GM19452 (cell line): ENCODE data around the gene TMEM222.
A peak's percentile ranks its signal among the peaks of the same experiment; 100 is the strongest.
"Not testable (repeated sequence)": the region's sequence is repeated elsewhere in the genome, so short reads cannot be mapped to it uniquely, and the experiment has no call there.

Source experiments
- ATAC-seq: cut with Tn5 transposase; IDR thresholded peaks from one replicate; pipeline ENCODE4 v1.9.1; 2021; ENCODE audit not compliant: unreplicated experiment

Gene TMEM222, protein sequence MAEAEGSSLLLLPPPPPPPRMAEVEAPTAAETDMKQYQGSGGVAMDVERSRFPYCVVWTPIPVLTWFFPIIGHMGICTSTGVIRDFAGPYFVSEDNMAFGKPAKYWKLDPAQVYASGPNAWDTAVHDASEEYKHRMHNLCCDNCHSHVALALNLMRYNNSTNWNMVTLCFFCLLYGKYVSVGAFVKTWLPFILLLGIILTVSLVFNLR

DNA sequence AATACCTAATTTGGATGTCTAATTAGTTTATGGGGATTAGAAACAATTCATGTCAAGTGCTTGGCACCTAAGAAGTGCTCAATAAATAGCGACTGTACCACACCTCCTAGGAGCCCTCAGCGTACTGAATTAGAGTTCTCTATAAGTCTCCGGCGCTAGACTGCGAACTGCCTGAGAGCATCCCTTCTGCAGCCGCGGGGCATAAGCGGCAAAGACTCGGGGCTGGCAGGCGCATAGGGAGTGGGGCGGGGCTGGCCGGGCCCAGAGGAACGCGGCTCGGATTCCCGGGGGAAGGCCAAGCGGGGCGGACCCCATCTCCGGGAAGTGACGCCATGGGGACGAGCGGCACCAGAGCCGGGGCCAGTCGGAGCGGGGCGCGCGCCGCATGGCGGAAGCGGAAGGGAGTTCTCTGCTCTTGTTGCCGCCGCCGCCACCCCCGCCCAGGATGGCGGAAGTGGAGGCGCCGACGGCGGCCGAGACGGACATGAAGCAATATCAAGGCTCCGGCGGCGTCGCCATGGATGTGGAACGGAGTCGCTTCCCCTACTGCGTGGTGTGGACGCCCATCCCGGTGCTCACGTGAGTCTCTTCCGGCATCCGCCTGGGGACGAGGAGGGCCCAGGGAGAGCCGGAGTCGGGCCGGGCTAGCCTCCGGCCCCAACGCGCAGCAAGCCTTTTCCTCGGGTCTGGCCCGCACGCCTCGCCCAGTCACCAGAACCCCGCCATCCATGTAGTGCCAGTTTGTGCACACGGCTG is at the start of gene TMEM222:
Gene TMEM222, plus strand, starts transcription at position 351 of the 756 bp plus-strand sequence. Its CDS starts 35 bp downstream, at position 386.
- ATAC-seq, result peak; percentile 90

DNA sequence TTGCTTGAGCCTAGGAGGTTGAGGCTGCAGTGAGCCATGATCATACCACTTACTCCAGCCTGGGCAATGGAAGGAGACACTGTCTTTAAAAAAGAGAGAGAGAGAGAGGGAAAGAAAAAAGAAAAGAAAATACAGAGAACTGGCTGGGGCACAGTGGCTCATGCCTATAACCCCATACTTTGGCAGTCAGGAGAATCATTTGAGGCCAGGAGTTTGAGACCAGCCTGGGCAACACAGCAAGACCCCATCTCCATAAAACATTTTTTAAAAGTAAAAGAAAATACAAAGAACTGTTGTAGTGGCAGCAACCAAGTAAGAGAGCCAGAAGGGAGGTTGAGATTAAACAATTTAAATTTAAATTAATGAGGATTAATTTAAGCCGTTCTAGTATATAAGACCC is 47.8 kb upstream of the TMEM222 start:
- ATAC-seq, result no peak

DNA sequence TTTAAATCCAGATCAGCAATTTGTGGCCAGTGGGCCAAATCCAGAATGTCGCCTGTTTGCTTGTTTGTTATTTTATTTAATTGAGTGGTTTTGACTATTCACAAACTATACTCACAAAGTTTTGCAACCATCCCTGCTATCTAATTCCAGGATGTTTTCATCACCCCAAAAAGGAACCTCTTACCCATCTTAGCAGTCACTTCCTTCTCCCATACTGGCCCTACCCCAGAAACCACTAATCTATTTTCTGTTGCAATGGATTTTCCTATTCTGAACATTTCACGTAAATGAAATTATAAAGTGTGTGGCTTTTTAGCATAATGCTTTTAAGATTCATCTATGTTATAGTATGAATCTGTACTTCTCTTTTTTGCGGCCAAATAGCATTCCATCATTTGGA is 46.3 kb upstream of the TMEM222 start:
- no peak for ATAC-seq

DNA sequence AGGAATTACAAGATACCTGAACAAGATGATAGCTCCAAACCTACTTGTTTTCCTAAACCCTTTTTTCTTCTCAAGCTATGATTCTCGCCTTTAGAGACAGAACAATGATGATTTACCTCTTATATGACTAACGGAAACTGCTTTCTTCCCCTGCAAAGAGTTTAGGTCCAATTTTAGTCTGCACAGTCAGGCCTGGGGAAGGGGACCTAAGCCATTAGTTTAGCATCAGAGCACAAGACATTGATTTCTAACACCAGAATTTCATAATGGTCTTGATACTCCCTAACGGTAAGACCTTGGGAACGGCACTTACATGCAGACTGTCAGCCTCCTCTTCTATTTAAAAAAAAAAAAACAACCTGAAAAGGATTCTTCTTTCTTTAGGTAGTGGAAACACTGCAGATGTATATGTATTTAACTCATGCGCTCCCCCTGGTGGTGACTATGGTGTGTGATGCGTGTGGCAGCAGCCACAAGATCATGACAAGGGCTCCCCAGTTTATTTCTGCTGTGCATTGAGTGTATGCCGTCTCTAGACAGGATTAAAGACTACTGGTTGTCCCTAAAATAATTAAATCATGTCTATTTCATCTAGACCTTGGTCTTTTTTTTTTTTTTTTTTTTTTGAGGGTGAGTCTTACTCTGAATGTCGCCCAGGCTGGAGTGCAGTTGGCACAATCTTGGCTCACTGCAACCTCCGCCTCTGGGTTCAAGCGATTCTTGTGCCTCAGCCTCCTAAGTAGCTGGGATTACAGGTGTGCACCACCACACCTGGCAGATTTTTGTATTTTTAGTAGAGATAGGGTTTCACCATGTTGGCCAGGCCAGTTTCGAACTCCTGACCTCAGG is 37.3 kb upstream of the TMEM222 start:
- ATAC-seq, result no peak

DNA sequence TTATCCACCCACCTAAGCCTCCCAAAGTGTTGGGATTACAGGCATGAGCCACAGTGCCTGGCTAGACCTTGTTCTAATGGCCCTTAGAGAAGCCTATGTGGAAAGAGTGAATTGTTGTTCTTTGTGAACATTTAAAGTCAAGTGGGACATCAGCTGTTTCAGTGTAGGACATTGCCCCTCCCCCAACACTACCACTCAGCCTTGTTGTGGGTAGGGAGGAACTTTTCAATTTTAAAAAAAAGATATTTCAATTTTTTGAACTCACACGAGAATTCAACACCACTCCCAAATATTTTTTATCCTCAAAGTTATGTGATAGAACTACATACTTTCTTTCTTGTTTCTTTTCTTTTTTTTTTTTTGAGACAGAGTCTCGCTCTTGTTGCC is 36.7 kb upstream of the TMEM222 start:
- no peak for ATAC-seq

DNA sequence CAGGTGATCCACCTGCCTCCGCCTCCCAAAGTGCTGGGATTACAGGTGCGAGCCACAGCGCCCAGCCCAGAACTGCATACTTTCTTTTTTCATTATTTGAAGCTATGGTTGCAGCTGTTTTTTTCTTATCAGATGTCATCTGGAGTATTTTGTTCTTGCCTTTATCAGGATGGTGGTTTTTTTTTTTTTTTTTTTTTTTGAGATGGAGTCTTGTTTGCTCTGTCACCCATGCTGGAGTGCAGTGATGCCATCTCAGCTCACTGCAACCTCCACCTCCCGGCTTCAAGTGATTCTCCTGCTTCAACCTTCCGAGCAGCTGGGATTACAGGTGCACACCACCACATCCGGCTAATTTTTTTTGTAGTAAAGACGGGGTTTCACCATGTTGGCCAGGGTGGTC is 36.1 kb upstream of the TMEM222 start:
- not testable (repeated sequence) for ATAC-seq

DNA sequence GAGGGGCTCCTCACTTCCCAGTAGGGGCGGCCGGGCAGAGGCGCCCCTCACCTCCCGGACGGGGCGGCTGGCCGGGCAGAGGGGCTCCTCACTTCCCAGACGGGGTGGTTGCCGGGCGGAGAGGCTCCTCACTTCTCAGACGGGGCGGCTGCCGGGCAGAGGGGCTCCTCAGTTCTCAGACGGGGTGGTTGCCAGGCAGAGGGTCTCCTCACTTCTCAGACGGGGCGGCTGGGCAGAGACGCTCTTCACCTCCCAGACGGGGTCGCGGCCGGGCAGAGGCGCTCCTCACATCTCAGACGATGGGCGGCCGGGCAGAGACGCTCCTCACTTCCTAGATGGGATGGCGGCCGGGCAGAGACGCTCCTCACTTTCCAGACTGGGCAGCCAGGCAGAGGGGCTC is 32.8 kb upstream of the TMEM222 start:
- ATAC-seq, result not testable (repeated sequence)

DNA sequence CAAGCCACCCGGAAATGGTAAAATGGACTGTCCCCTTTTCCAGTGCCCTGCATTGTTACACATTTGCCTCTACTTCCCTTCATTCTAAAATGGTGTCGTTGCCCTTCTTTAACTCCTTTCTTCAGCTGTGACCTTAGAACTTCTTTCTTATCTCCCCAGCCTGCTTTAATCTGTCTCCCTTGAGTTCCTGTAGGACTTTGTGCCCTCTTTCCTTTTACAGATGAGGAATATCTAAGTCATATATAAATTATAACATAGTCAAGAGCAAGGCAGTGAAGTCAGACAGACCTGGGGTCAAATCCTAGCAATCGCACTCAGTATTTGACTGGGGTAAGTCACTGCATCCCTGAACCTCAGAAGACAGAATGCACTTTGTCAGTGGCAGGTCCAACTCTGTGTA is 31.4 kb upstream of the TMEM222 start:
- ATAC-seq, result no peak

DNA sequence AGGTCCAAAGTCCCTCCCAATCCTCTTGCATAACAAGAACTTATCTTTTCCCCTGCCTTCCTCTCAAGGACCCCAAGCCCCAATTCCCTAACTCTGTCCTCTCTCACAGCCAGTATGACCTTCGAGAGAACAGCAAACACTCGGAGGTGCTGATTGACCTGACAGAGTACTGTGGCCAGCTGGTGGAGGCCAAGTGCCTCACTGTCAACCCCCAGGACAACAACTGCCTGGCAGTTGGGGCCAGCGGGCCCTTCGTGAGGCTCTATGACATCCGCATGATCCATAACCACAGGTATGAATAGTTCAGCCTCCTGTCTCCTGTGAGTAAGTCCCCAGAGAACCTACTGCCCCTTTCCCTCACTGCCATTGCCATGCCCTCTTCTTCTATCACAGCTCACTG is 29.9 kb upstream of the TMEM222 start:
- ATAC-seq, result no peak

DNA sequence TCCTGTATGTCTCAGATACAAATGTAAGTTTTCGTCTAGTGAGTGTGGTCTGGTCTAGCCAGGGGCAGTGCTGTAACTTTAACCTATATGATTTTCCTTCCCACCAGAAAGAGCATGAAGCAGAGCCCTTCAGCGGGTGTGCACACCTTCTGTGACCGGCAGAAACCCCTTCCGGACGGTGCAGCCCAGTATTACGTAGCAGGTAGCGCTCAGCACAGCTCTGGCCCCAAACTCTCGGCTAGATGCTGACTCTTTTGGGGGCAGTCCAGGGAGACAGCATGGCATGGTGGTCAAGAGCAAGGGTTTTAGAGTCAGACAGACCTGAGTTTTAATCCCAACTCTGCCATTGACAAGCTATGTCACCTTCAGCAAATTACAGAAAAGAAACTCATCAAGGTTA is 28.0 kb upstream of the TMEM222 start:
- no peak for ATAC-seq

DNA sequence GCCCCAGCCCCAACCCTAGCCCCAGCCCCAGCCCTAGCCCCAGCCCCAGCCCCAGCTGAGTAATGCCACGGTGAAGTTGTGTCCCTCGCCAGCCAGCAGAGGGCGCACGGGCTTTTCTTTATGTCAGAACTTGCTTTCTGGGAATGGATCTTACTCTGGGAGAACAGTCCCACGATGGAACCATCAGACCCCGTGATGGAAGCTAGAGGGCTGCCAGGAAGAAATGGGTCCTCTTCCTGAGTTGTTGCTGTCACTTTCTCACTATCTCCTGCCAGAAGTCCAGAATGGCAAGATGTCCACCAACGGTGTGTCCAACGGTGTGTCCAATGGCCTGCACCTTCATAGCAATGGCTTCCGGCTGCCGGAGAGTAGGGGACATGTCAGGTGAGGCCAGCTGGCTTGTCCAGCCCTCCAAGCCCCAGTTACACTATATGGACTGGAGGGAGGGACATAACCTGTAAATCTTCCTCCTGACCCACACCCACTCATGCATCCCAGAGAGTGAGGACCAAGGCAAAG is 25.1 kb upstream of the TMEM222 start:
- no peak for ATAC-seq

DNA sequence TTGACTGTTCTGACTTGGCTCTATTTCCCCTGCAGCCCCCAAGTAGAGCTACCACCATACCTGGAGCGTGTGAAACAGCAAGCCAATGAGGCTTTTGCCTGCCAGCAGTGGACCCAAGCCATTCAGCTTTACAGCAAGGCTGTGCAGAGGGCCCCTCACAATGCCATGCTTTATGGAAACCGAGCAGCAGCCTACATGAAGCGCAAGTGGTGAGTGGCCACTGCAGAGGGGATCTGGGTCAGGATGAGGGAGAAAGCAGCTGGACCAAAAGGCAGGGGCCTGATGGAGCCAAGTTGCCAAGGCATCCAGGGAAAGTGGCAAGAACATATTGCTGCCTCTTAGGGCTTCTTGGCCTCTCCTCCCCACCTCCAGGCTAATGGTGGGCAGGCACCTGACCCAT is 24.1 kb upstream of the TMEM222 start:
- no peak for ATAC-seq

DNA sequence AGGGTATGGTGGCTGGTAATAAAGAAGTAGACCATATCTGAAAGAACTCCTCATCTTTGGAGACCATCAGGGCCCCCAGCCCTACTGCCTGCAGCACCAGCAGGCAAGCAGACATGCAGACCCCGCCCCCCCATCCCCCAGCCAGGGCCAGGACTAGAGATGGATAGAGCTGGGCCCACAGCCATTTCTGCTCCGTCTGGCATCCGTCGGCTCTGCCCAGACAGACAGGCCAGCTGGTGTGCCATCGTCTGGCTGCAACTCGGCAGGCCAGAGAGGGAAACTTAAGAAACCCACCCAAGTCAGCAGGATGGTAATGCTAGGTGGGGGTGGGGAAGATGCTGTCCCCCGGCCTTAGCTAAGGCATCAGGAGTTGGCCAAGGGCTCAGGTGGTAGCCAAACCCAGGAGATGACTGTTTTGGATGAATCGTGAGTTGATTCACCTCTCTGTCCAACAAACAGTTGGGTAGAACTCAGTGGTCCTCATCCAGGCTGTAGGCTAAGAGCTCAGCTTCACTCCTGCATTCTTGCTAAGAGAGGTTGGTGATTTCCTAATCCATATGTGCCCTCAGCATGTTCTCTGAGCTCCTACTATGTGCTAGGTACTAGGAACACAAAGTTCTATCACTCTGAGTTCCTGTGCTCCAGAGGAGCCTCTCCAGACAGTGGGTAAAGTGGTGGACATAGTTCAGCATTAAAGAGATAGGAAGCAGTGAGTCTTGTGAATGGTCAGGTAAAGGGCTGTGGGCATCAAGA is 23.2 kb upstream of the TMEM222 start:
- no peak for ATAC-seq

DNA sequence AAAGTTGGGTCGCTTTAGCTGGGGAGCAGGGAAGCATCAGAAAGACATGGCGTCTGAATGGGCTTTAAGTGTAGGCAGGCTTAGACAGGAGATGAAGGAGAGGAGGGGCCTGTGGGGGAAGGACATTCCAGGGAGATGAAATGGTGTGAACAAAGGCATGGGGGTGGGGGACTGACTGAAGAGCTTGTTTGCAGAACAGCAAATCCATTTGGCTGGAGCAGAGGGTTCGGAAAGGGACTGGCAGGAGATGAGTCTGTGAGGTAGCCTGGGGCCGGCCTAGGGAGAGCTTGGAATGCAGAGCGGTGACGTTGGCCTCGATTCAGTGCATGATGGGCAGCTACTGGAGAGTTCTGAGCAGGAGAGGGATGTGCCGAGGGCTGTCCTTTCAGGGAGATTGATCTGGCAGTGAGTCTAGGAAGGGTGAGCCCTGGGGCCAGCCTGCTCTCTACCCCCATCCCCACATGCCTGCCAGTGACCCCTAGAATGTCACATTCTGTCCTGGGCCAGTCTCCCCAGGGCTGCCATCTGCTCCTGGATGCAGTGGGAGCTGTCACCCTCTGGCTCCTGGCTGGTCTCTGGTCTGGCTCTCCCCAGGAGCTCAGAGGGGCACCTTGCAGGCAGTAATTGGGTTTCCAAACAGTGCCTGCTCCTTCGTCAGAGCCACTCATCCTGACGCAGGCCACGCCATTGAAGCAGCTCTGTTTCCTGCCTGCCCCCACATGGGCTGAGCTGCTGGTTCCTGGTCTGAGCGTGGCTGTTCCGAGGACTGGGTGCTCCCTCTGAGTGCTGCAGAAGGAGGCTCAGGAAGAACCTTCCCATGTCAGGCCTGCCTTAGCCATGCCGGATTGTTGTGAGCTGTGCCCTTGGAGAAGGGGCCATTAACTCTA is 22.3 kb upstream of the TMEM222 start:
- ATAC-seq, result no peak

DNA sequence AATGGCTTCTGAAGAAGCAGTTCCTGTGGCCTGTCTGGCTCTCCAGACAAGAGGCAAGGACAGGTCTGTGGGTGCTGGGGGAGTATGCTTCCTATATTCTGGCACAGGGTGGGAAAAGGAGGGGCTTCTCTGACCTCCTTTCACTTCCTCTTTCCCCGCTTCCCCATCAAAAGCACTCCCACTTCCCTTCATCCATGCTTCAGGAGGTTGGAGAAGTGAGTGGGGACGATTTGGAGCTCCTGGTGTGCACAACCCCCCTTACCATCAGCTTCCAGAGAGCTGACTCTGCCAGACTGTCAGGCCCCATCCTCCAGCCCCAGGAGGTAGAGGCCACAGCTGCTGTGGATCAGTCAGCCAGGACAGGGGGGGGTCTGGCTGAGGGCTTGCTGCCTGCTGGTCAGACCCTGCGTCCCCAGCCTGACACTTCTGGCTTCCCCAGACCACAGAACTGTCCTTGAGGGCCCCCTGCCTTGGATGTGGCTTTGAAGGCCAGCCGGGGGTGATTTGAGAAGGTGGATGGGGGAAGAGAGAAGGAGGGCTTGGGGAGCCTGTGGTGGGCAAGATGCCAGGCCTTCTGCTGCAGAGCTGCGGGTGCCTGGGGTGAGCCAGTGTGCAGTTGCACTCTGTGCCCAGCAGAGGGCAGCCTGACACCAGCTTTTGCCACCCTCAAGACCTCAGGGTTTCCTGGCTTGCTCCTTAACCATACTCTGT is 21.5 kb upstream of the TMEM222 start:
- no peak for ATAC-seq

DNA sequence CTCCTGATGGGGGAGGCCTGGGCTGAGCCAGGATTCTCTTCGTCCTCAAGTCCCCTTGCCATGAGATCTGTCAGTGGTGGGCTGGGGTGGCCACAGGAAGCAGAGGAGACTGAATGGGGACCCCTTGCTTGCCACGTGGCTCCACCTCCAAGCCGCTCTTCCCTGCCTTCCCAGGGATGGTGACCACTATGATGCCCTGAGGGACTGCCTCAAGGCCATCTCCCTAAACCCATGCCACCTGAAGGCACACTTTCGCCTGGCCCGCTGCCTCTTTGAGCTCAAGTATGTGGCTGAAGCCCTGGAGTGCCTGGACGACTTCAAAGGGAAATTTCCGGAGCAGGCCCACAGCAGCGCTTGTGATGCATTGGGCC is 20.9 kb upstream of the TMEM222 start:
- ATAC-seq, result no peak

DNA sequence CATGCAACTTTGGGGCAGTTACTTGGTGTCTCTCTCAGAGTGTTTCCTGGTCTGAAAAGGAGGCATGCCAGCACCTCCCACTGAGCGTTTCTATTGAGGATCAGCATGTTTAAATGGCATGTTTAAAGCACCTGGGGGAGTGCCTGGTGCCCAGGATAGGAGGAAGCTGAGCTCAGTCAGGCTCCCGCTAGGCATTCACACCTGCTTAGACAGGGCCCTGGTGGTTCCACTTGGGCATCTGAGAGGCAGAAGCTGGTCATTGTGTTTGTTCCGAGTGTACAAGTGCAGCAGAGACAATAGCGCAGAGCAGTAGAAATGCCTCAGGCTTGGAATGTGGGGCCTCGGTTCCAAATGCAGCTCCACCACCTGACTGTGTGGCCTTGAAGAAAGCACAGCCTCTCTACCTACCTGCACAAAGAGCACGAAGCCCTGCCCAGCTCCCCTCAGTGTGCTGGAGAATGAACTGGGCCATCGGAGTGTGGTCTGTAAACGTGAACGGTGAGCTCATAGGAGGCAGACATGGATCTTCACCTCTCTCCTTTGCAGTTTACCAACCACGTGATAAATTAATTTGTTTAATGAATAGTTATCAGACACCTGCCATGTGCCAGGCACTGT is 20.3 kb upstream of the TMEM222 start:
- no peak for ATAC-seq

DNA sequence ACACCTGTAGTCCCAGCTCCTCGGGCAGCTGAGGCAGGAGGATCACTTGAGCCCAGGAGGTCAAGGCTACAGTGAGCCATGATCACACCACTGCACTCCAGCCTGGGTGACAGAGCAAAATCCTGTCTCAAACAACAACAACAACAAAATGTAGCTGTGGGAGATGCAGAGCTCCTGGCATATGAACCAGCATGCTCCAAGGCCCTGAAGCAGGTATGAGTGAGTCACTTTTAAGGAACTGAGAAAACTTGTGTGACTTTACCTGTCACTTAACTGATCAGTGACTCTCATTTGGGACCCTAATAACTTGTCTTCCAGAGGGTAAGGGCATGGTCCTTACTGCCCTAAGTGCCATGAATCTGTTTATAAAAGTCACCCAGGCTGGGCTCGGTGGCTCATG is 19.4 kb upstream of the TMEM222 start:
- no peak for ATAC-seq

DNA sequence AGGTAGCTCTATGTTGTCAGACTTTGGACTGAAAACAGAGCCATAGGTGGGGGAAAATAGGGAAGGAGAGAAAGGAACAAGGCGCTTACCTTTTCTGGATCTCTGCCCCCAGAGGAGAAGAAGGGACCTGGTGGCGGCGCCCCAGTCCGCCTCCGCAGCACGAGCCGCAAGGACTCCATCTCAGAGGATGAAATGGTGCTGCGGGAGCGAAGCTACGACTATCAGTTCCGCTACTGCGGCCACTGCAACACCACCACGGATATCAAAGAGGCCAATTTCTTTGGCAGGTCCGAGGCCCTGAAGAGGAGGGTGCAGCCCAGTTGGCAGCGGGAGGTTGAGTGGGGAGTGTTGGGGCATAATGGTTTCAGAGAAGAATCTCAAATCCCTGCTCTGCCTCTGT is 18.5 kb upstream of the TMEM222 start:
- ATAC-seq, result no peak
